GM12801 (cell line): ENCODE data around the gene SPEM1.

Experiments used
- CTCF ChIP-seq: IDR thresholded peaks from one replicate; pipeline ENCODE4 v1.5.1; 2011; ENCODE audit warnings: control low read depth; ENCODE audit not compliant: insufficient read length; ENCODE audit errors: extremely low read depth

SPEM1 gene

GRCh38 chr17:7408252-7408727 lies 11.8 kb upstream of the SPEM1 start:
- no peak for TF ChIP-seq CTCF

GRCh38 chr17:7408863-7409262 lies 11.3 kb upstream of the SPEM1 start:
- TF ChIP-seq CTCF = no peak

GRCh38 chr17:7409716-7410115 lies 10.4 kb upstream of the SPEM1 start:
- no peak for TF ChIP-seq CTCF

- no peak for TF ChIP-seq CTCF
Measured at GRCh38 chr17:7410634-7411426, 9.3 kb upstream of the SPEM1 start.

GRCh38 chr17:7411427-7411750 lies 8.7 kb upstream of the SPEM1 start:
- no peak for TF ChIP-seq CTCF

- no peak for TF ChIP-seq CTCF
Measured at GRCh38 chr17:7413346-7413985, 6.7 kb upstream of the SPEM1 start.

- TF ChIP-seq CTCF = no peak
Measured at GRCh38 chr17:7414837-7415236, 5.3 kb upstream of the SPEM1 start.
